ENCODE results near the gene ATP2B3. TPM values are rescaled to one million over a fixed set of nuclear protein-coding genes. Genes with fewer than 3 reads are reported as not detected.

The ATP2B3 gene
- total and polyA plus RNA-seq, 2 of the 4 experiments (the other 2 are of a cell fraction): under 0.01 to 0.03 TPM

GRCh38 chrX:153568451-153569011, 51.1 kb downstream of the ATP2B3 start:
- H3K9me3 ChIP-seq (ENCODE audit: control insufficient read depth, insufficient read depth, low read length): peaks cover 5% of the 10 kb centered on the region; the same call in 1 of the 2 replicates
- no peaks in the 10 kb centered on the region for H3K9me1 ChIP-seq (ENCODE audit: insufficient read depth, low read length)
- no peak overlapping the region for H4K8ac ChIP-seq (ENCODE audit: low read depth in 2 of 2, low read length in 2 of 2)
- WGBS, 2 experiments (ENCODE audit: extremely low coverage in 2 of 2, insufficient read length in 1 of 2): 35% methylated on average over 5 of the region's 21 CpGs; no CpG with 5 or more reads in 1 of the 2 experiments
- H2AFZ ChIP-seq (replicated peaks; ENCODE audit: low read length, poor library complexity): no peak overlapping the region
- no peak overlapping the region for H2BK120ac ChIP-seq (ENCODE audit: low read depth, low read length)
- ChIA-PET CTCF (no interaction called here), POLR2A (ENCODE audit: unreplicated experiment) (no interaction called here)
- H2BK20ac ChIP-seq (ENCODE audit: low read depth, low read length): no peak overlapping the region
- H3K27me3 ChIP-seq (ENCODE audit: control insufficient read depth, insufficient read depth, low read length): peaks cover 15% of the 10 kb centered on the region; the same call in 1 of the 2 replicates
- H2BK5ac ChIP-seq (ENCODE audit: low read depth, low read length, poor library complexity, severe bottlenecking): no peak overlapping the region
- H2AK9ac ChIP-seq (replicated peaks; ENCODE audit: low read depth, low read length, poor library complexity): no peak overlapping the region
- H4K20me1 ChIP-seq (ENCODE audit: insufficient read depth, low read length): no peaks in the 10 kb centered on the region
- BruUV-seq (replicated peaks): no TSS peak
- H3K79me1 ChIP-seq (ENCODE audit: low read depth in 1 of 2, low read length in 2 of 2): no peaks in the 10 kb centered on the region
- H3K4ac ChIP-seq (ENCODE audit: low read depth, low read length): no peak overlapping the region
- H3K18ac ChIP-seq (ENCODE audit: low read depth, low read length): no peak overlapping the region
- in situ Hi-C loops (cut with MboI; ENCODE audit: low sequenced_read_pairs): no loop called here
- DNase-seq: no peak
- H4K91ac ChIP-seq (ENCODE audit: insufficient read depth, low read depth, low read length): no peak overlapping the region
- no peak overlapping the region for H3K23ac ChIP-seq (ENCODE audit: low read depth, low read length)
- no peak overlapping the region for H2BK15ac ChIP-seq (ENCODE audit: low read depth, low read length)
- no peak overlapping the region for H3K4me3 ChIP-seq (ENCODE audit: insufficient read depth, low read depth, low read length)
- dilution Hi-C loops (cut with HindIII; ENCODE audit: low sequenced_read_pairs, unreplicated experiment): no loop called here
- no peak overlapping the region for H3K14ac ChIP-seq (replicated peaks; ENCODE audit: low read depth, low read length)
- no peak overlapping the region for H3K9ac ChIP-seq (ENCODE audit: low read depth, low read length)
- ATAC-seq (ENCODE audit: low read depth): no peak
- H3K56ac ChIP-seq (ENCODE audit: extremely low read depth, insufficient read depth, low read length): no peak overlapping the region
- intact Hi-C loops (cut with micrococcal nuclease): no loop called here
- H3K27ac ChIP-seq (ENCODE audit: insufficient read depth, low read length): no peak overlapping the region
- H2AK5ac ChIP-seq (ENCODE audit: low read depth, low read length): no peak overlapping the region
- no peak overlapping the region for H3K4me2 ChIP-seq (ENCODE audit: low read depth, low read length)
- no peak for TF ChIP-seq SMC3 (IDR thresholded peaks at IDR 0.05; ENCODE audit: low read depth, low read length)
- no peak for TF ChIP-seq BHLHE40 (IDR thresholded peaks at IDR 0.05; ENCODE audit: low read depth, low read length)
- no peak for TF ChIP-seq RCOR1 (IDR thresholded peaks at IDR 0.05; ENCODE audit: insufficient replicate concordance, low read length)
- no peak for TF ChIP-seq RFX5 (IDR thresholded peaks at IDR 0.05; ENCODE audit: low read depth, low read length)
- no peak for TF ChIP-seq POLR2A (IDR thresholded peaks at IDR 0.05; ENCODE audit: low read depth, low read length)
- TF ChIP-seq CEBPB (IDR thresholded peaks at IDR 0.05; ENCODE audit: low read depth, low read length): no peak
- TF ChIP-seq MAFK (IDR thresholded peaks at IDR 0.05; ENCODE audit: low read depth, low read length): no peak
- TF ChIP-seq FOS (IDR thresholded peaks at IDR 0.05; ENCODE audit: low read depth, low read length): no peak
- TF ChIP-seq CTCF (conservative IDR thresholded peaks at IDR 0.05; ENCODE audit: low read depth, low read length): no peak
- TF ChIP-seq MAZ (IDR thresholded peaks at IDR 0.05; ENCODE audit: borderline replicate concordance, low read depth, low read length): no peak
- no peak for TF ChIP-seq CHD1 (IDR thresholded peaks at IDR 0.05; ENCODE audit: low read depth, low read length)
- no peak for TF ChIP-seq USF2 (IDR thresholded peaks at IDR 0.05; ENCODE audit: low read depth, low read length)
- TF ChIP-seq ELK1 (IDR thresholded peaks at IDR 0.05; ENCODE audit: borderline replicate concordance, low read depth, low read length): no peak
- H3K36me3 ChIP-seq (ENCODE audit: control insufficient read depth, insufficient read depth, low read length): no peaks in the 10 kb centered on the region
- no peak overlapping the region for H4K5ac ChIP-seq (ENCODE audit: low read depth, low read length)
- H3K4me1 ChIP-seq (ENCODE audit: control insufficient read depth, insufficient read depth, low read length): no peaks in the 10 kb centered on the region
